ENCODE data around the gene ARHGAP31.

- TF ChIP-seq POLR2A (IDR thresholded peaks at IDR 0.05; ENCODE audit: low read length) (no peak), GATA1 (IDR thresholded peaks at IDR 0.05; ENCODE audit: low read depth, low read length) (no peak)
Measured at GRCh38 chr3:119350114-119350513, 55.9 kb downstream of the ARHGAP31 start.
